Right ventricle myocardium inferior (tissue), 1 donor: Measurements from ENCODE around the gene PCDHGB3. TPM values are rescaled to one million over a fixed set of nuclear protein-coding genes. Genes with fewer than 3 reads are reported as not detected.
"Not testable (repeated sequence)": the region's sequence is repeated elsewhere in the genome, so short reads cannot be mapped to it uniquely, and the experiment has no call there.

Experiments
- ATAC-seq: fragments of 200-7000 bp; cut with Tn5 transposase; one replicate; pipeline ENCODE4 v1.9.1; 2020; ENCODE audit warnings: mild to moderate bottlenecking, moderate library complexity
- DNase-seq: peaks from one replicate; pipeline ENCODE4 v3.0.0; 2021; ENCODE audit errors: missing footprints
- intact Hi-C: fragments of 100-400 bp; cut with DNase I; formaldehyde crosslinking; loops from one replicate; pipeline ENCODE4 v1.11.0; 2022
- total RNA-seq: library from RNA; stranded (reverse); fragmentation: NEBNext Ultra II Directional; extraction: Animal tissue kit (Norgen Biotek cat#: 25700); gene quantifications from one replicate; pipeline ENCODE4 v1.2.1, GENCODE V29; 2021
- donor health status: DM: no; HTN: yes; CAD: no; lungs with severe emphysema.

The PCDHGB3 gene
- total RNA-seq, 1 donor from 2014 or later, result 7.3 TPM

- DNase-seq (peak; percentile 62), ATAC-seq (no peak)
- intact Hi-C loops, result no loop called here
Observed at GRCh38 chr5:141384471-141385267, 14.6 kb downstream of the PCDHGB3 start.

- ATAC-seq (peak; percentile 84), DNase-seq (peak; percentile 57)
- intact Hi-C loops, result not testable (repeated sequence)
Observed at GRCh38 chr5:141387557-141388311, 17.7 kb downstream of the PCDHGB3 start, which contains the start of gene PCDHGB4. Gene PCDHGB4, plus strand, starts transcription at chr5:141387698. Its CDS starts 187 bp downstream, at chr5:141387885.

- ATAC-seq (no peak), DNase-seq (no peak)
- intact Hi-C loops, result no loop called here
Observed at GRCh38 chr5:141388661-141389060, 18.6 kb downstream of the PCDHGB3 start.

GRCh38 chr5:141389153-141390042, 19.4 kb downstream of the PCDHGB3 start:
- ATAC-seq (no peak), DNase-seq (no peak)
- intact Hi-C loops, result no loop called here

- intact Hi-C loops, result no loop called here
- DNase-seq (peak; percentile 54), ATAC-seq (no peak)
Observed at GRCh38 chr5:141392429-141393198, 22.6 kb downstream of the PCDHGB3 start, which contains the start of gene PCDHGA8. Gene PCDHGA8, plus strand, starts transcription at chr5:141392633. Its CDS starts 181 bp downstream, at chr5:141392814.

GRCh38 chr5:141393267-141393666, 23.2 kb downstream of the PCDHGB3 start:
- intact Hi-C loops, result no loop called here
- ATAC-seq, result no peak
- DNase-seq, result no peak

- ATAC-seq, DNase-seq: not testable (repeated sequence)
- intact Hi-C loops, result loop anchor here (1.0 kb wide), 1 partner anchor 19 kb away; no protein-coding TSS in a partner anchor
Observed at GRCh38 chr5:141394401-141395187, 24.6 kb downstream of the PCDHGB3 start.

GRCh38 chr5:141397756-141398551, 27.9 kb downstream of the PCDHGB3 start, which contains the start of gene PCDHGB5:
Gene PCDHGB5, plus strand, starts transcription at chr5:141397947. Its CDS starts 181 bp downstream, at chr5:141398128.
- peak; percentile 68 for DNase-seq
- intact Hi-C loops, result not testable (repeated sequence)
- ATAC-seq, result peak; percentile 89

GRCh38 chr5:141398608-141399007, 28.6 kb downstream of the PCDHGB3 start:
- intact Hi-C loops, result no loop called here
- ATAC-seq (no peak), DNase-seq (no peak)

- DNase-seq (peak; percentile 54), ATAC-seq (no peak)
- intact Hi-C loops, result no loop called here
Observed at GRCh38 chr5:141399555-141400258, 29.7 kb downstream of the PCDHGB3 start.

- ATAC-seq (no peak), DNase-seq (peak; percentile 67)
- intact Hi-C loops, result no loop called here
Observed at GRCh38 chr5:141402553-141403243, 32.7 kb downstream of the PCDHGB3 start, which contains the start of gene PCDHGA9. Gene PCDHGA9, plus strand, starts transcription at chr5:141402778. Its CDS starts 175 bp downstream, at chr5:141402953.

- intact Hi-C loops, result no loop called here
- DNase-seq (no peak), ATAC-seq (no peak)
Observed at GRCh38 chr5:141403387-141403786, 33.3 kb downstream of the PCDHGB3 start.

- peak; percentile 79 for ATAC-seq
- intact Hi-C loops, result not testable (repeated sequence)
- peak; percentile 81 for DNase-seq
Observed at GRCh38 chr5:141407790-141408505, 37.9 kb downstream of the PCDHGB3 start, which contains the start of gene PCDHGB6. Gene PCDHGB6, plus strand, starts transcription at chr5:141408021. Its CDS starts 182 bp downstream, at chr5:141408203.

GRCh38 chr5:141409598-141410306, 39.7 kb downstream of the PCDHGB3 start:
- DNase-seq, result no peak
- intact Hi-C loops, result loop anchor here (5.0 kb wide), 1 partner anchor 37 kb away; the partner anchor contains the start of genes PCDHGA6 and PCDHGB3
- ATAC-seq, result no peak
